ENCODE results near the gene LRRC47.

The LRRC47 gene

DNA sequence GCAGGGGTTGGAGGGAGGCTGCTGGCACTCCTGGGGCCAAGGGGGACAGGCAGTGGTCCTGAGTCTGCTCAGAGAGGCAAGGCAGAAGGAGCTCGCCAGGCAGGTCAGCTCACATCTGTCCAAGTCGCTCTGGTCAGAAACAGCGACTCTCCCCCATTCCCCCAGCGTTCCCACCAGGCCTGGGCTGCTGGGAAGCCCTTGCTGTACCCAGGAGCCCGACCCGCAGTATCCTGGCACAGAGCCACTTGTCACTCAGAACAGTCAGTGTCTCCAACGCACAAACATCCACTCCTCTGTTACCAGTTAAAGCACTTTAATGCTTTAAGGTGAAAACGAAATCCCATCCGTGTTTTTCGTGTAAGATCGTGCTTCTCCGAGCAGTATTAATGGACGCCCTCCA is 60.6 kb downstream of the LRRC47 start:
- H3K27ac ChIP-seq: no peak overlapping the region
- TF ChIP-seq, protein P1, sequence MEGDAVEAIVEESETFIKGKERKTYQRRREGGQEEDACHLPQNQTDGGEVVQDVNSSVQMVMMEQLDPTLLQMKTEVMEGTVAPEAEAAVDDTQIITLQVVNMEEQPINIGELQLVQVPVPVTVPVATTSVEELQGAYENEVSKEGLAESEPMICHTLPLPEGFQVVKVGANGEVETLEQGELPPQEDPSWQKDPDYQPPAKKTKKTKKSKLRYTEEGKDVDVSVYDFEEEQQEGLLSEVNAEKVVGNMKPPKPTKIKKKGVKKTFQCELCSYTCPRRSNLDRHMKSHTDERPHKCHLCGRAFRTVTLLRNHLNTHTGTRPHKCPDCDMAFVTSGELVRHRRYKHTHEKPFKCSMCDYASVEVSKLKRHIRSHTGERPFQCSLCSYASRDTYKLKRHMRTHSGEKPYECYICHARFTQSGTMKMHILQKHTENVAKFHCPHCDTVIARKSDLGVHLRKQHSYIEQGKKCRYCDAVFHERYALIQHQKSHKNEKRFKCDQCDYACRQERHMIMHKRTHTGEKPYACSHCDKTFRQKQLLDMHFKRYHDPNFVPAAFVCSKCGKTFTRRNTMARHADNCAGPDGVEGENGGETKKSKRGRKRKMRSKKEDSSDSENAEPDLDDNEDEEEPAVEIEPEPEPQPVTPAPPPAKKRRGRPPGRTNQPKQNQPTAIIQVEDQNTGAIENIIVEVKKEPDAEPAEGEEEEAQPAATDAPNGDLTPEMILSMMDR (conservative IDR thresholded peaks at IDR 0.05): no peak

DNA sequence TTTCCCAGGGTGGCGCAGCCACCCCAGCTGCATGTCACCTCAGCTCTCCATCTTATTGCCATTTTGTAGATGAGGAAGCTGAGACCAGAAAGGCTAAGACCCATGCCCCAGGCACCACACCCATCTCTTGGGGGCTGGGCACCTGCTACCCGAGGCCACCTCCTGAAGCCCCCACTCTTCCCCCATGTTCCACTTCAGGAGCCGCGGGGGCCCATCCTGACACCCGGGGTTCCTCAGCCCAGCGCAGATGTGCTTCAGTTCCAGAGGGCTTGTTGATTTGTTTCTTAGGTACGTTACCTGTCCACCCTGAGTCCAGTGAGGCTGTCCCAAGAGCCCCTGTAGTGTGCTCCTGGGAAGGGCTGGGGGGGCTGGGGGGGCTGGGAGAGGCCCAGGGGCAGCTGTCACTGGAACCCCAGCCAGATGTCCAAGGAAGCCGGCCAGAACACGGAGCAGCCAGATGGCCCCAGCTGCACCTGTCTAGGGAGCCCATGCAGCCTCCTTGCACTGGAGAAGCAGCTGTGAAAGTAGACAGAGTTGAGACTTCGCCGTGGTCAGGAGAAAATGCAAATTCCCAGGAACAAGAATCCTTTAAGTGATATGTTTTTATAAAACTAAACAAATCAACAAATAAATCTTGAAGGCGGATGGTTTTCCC is 61.1 kb downstream of the LRRC47 start:
- TF ChIP-seq, protein P1 (conservative IDR thresholded peaks at IDR 0.05): no peak
- H3K27ac ChIP-seq: no peak overlapping the region

DNA sequence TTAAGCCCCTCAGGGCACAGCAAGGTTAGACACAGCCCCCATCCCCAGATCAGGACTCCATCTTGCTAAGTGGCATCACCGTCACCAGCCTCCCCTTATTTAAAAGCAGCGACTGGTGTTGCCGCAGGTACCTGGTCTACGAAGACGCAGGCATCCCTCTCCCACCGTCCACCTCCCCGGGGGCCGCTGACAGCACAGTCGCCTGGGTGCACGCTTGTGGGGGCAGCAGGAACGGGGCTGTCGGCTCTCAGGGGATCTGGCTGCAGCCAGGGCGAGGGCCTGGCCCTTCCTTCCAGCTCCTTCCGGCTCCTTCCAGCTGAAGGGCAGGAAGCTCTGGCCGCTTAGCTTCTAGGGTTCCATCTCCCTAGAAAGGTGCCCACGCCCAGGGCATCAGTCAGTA is 61.7 kb downstream of the LRRC47 start:
- TF ChIP-seq, protein P1 (conservative IDR thresholded peaks at IDR 0.05): no peak
- H3K27ac ChIP-seq: no peak overlapping the region

DNA sequence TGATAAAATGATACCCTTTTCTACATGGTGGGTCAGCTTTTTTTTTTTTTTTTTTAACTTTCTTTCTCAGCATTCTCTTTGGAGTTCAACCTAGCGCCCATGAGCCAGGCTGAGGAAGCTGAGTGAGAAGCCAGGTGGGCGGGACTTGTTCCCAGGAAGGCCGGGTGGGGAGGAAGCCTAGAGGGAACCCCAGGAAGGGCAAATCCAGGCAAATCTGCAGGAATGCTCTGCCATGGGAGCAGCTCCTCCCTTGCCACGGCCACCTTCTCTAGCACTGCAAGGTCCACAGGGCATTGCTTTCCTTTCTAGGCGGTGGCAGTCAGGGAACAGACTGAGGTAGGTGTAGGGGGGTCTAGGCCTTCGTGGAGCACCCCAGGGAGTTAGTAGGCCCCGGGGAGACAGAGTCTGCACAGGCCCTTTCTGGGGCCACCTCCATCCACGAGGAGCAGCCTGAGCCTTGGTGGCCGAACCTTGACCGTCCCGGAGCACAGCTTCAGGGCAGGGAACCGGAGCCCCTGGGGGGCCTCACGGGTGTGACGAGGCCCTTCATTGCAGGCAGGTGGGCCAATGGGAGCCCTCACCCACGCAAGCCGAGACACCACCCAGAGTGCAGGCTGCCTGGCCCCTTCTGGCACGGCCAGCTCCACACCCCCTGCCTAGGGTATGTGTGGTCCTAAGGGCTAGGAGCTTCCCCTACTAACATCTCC is 62.3 kb downstream of the LRRC47 start:
- TF ChIP-seq, protein P1 (conservative IDR thresholded peaks at IDR 0.05): no peak

DNA sequence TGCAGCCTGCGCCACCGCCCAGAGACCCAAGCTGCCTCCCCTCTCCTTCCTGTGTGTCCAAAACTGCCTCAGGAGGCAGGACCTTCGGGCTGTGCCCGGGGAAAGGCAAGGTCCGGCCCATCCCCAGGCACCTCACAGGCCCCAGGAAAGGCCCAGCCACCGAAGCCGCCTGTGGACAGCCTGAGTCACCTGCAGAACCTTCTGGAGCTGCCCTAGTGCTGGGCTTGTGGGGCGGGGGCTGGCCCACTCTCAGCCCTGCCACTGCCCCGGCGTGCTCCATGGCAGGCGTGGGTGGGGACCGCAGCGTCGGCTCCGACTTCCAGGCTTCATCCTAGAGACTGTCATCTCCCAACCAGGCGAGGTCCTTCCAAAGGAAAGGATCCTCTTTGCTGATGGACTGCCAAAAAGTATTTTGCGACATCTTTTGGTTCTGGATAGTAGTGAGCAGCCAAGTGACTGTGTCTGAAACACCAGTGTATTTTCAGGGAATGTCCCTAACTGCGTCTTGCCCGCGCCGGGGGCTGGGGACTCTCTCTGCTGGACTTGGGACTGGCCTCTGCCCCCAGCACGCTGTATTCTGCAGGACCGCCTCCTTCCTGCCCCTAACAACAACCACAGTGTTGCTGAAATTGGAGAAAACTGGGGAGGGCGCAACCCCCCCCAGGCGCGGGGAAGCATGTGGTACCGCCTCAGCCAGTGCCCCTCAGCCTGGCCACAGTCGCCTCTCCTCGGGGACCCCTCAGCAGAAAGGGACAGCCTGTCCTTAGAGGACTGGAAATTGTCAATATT is 63.0 kb downstream of the LRRC47 start:
- no peak overlapping the region for H3K27ac ChIP-seq
- TF ChIP-seq, protein P1 (conservative IDR thresholded peaks at IDR 0.05): no peak

More for the DNA sequence above, 62.3 kb downstream of the LRRC47 start:
- no peak overlapping the region for H3K27ac ChIP-seq

DNA sequence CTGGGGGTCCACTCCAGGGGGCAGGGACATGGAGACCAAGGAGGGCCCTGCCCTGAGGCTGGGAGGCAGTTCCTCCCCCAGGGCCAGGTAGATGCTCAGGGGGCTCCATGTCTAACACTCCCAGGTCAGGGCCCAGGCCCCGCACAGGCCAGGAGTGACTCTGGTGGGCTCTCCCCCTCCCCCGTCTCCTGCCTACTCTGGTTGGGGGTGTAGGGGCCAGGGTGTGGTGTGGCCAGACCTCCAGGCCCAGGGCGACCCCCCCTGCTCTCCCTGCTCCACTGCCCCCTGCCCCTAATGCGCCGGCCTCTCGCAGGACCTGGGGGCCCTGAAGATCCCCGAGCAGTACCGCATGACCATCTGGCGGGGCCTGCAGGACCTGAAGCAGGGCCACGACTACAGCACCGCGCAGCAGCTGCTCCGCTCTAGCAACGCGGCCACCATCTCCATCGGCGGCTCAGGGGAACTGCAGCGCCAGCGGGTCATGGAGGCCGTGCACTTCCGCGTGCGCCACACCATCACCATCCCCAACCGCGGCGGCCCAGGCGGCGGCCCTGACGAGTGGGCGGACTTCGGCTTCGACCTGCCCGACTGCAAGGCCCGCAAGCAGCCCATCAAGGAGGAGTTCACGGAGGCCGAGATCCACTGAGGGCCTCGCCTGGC is 63.7 kb downstream of the LRRC47 start:
- TF ChIP-seq, protein P1 (conservative IDR thresholded peaks at IDR 0.05): no peak
- H3K27ac ChIP-seq: no peak overlapping the region
